Ovary (tissue), 9 donors: Measurements from ENCODE around the gene DUSP16. TPM values are rescaled to one million over a fixed set of nuclear protein-coding genes. Genes with fewer than 3 reads are reported as not detected.

Source experiments
- DNase-seq, 5 donors: peaks; one replicate each; pipeline ENCODE4 v3.0.0-alpha.2; 2019 to 2020
- H3K27ac ChIP-seq, 2 donors: fragments of 200-600 bp; one replicate each; pipeline versions ENCODE4 v1.5.1 to v1.8.0; 2019 to 2022
- H3K27me3 ChIP-seq: fragments of 200-600 bp; one replicate; pipeline ENCODE4 v1.8.0; 2022
- H3K36me3 ChIP-seq: fragments of 200-600 bp; sonication (generic); one replicate; pipeline ENCODE4 v1.5.1; 2019
- H3K4me1 ChIP-seq: one replicate; pipeline ENCODE4 v1.8.1; 2013; ENCODE audit warnings: mild to moderate bottlenecking, moderate library complexity; ENCODE audit not compliant: insufficient read depth
- H3K4me3 ChIP-seq: fragments of 200-600 bp; sonication (generic); one replicate; pipeline ENCODE4 v1.5.1; 2017
- H3K9me3 ChIP-seq, 2 donors: fragments of 200-600 bp in 1 of 2; sonication (generic) in 1 of 2; one replicate each; pipeline versions ENCODE4 v1.5.1 to v1.8.1; 2013 to 2019; ENCODE audit warnings: mild to moderate bottlenecking in 1 of 2, moderate library complexity in 1 of 2
- CTCF ChIP-seq, 3 donors: fragments of 450-650 bp in 2 of 3; fragments of 200-600 bp in 1 of 3; IDR thresholded peaks; one replicate each; pipeline versions ENCODE4 v1.5.1 to v1.8.0; 2016 to 2022; ENCODE audit warnings: antibody characterized with exemption in 3 of 3, mild to moderate bottlenecking in 1 of 3
- EP300 ChIP-seq: sonication (generic); formaldehyde crosslinking; IDR thresholded peaks from one replicate; pipeline ENCODE4 v1.6.1; 2017; ENCODE audit warnings: antibody characterized with exemption
- POLR2A ChIP-seq: fragments of 450-650 bp; IDR thresholded peaks from one replicate; pipeline ENCODE4 v1.6.1; 2017; ENCODE audit warnings: antibody characterized with exemption, mild to moderate bottlenecking, moderate library complexity
- WGBS, 3 donors: extraction: QIAGEN DNeasy Blood & Tissue Kit in 1 of 3; methylation state at CpG; one replicate each; pipeline versions ENCODE4 v1.1.5 to v1.1.7; 2013 to 2017; 5-methylcytosine and 5-hydroxymethylcytosine counted together
- intact Hi-C, 4 donors: fragments of 100-400 bp; cut with DNase I; formaldehyde crosslinking; loops; one replicate each; pipeline versions ENCODE4 v1.11.0 to v1.15.1; 2022 to 2023
- polyA plus RNA-seq, 2 donors: library from polyadenylated mRNA; stranded (reverse); fragments of 200-250 nt in 1 of 2; fragments of 350-450 nt in 1 of 2; fragmentation: Illumina TruSeq in 1 of 2; extraction: RNeasy Lipid Tissue Mini Kit (QIAGEN cat#74804) in 1 of 2; gene quantifications; one replicate each; pipeline ENCODE4 v1.2.3, GENCODE V29; 2013 to 2014
- total RNA-seq, 7 donors: library from RNA; depleted of rRNA in 2 of 7; stranded (reverse); fragments of >200 nt in 2 of 7; fragmentation: NEBNext Ultra II Directional in 3 of 7; extraction: Animal tissue kit (Norgen Biotek cat#: 25700) in 3 of 7; gene quantifications; one replicate each; pipeline versions ENCODE4 v1.1.0 to v1.2.4, GENCODE V29; 2016 to 2023
- donor health status: DM: no; HTN: no; CAD: no; lungs with moderate emphysema.
- donor health status: DM: no; HTN: no; CAD: no.
- donor health status: Bipolar disorder and iron deficiency.
- donor health status: DM: yes; HTN: yes; CAD: no.
- donor health status: DM: no; HTN: no; CAD: no.
- donor health status: DM: yes; HTN: yes; CAD: no.

Gene DUSP16
- total and polyA plus RNA-seq, 9 donors: 12.5 to 54.0 (median 27.3) TPM

- no peaks in the 10 kb centered on the region for H3K9me3 ChIP-seq
- DNase-seq: no peak
- no peaks in the 10 kb centered on the region for H3K27me3 ChIP-seq
- H3K27ac ChIP-seq: no peak overlapping the region
- H3K4me1 ChIP-seq: no peaks in the 10 kb centered on the region
- no peak overlapping the region for H3K4me3 ChIP-seq
- no peaks in the 10 kb centered on the region for H3K36me3 ChIP-seq
- TF ChIP-seq POLR2A (no peak), EP300 (no peak), CTCF (IDR thresholded peaks at IDR 0.05) (no peak)
- intact Hi-C loops: no loop called here
- 94 to 96% (median 95%) methylated on average over 2 of the region's 2 CpGs for WGBS, 3 donors
Measured at GRCh38 chr12:12543959-12544358, 18.7 kb downstream of the DUSP16 start.

GRCh38 chr12:12542964-12543363 is 19.7 kb downstream of the DUSP16 start:
- no peak overlapping the region for H3K27ac ChIP-seq
- intact Hi-C loops: no loop called here
- no peak for DNase-seq
- no peaks in the 10 kb centered on the region for H3K9me3 ChIP-seq
- H3K4me3 ChIP-seq: no peak overlapping the region
- 81 to 85% (median 84%) methylated on average over 4 of the region's 4 CpGs for WGBS, 3 donors
- H3K4me1 ChIP-seq: no peaks in the 10 kb centered on the region
- no peaks in the 10 kb centered on the region for H3K36me3 ChIP-seq
- TF ChIP-seq CTCF (IDR thresholded peaks at IDR 0.05) (no peak), EP300 (no peak), POLR2A (no peak)
- H3K27me3 ChIP-seq: no peaks in the 10 kb centered on the region

GRCh38 chr12:12542286-12542685 is 20.4 kb downstream of the DUSP16 start:
- 98 to 99% (median 98%) methylated on average over 5 of the region's 5 CpGs for WGBS, 3 donors
- Histone ChIP-seq H3K9me3 (no peaks in the 10 kb centered on the region), H3K27ac (no peak overlapping the region), H3K4me1 (no peaks in the 10 kb centered on the region), H3K36me3 (no peaks in the 10 kb centered on the region), H3K27me3 (no peaks in the 10 kb centered on the region), H3K4me3 (no peak overlapping the region)
- TF ChIP-seq EP300 (no peak), CTCF (IDR thresholded peaks at IDR 0.05) (no peak), POLR2A (no peak)
- no peak for DNase-seq
- intact Hi-C loops: no loop called here

GRCh38 chr12:12541782-12542181 is 20.9 kb downstream of the DUSP16 start:
- H3K27ac ChIP-seq: no peak overlapping the region
- H3K4me3 ChIP-seq: no peak overlapping the region
- no peaks in the 10 kb centered on the region for H3K27me3 ChIP-seq
- no peaks in the 10 kb centered on the region for H3K36me3 ChIP-seq
- intact Hi-C loops: no loop called here
- DNase-seq: no peak
- no peak for TF ChIP-seq EP300
- TF ChIP-seq CTCF (IDR thresholded peaks at IDR 0.05): no peak
- no peak for TF ChIP-seq POLR2A
- no peaks in the 10 kb centered on the region for H3K9me3 ChIP-seq
- 95 to 96% (median 95%) methylated on average over 4 of the region's 4 CpGs for WGBS, 3 donors
- no peaks in the 10 kb centered on the region for H3K4me1 ChIP-seq
